ENCODE results near the gene YTHDF2. TPM values are rescaled to one million over a fixed set of nuclear protein-coding genes. Genes with fewer than 3 reads are reported as not detected.
A peak's percentile ranks its signal among the peaks of the same experiment; 100 is the strongest.

The YTHDF2 gene
- polyA plus RNA-seq, 3 donors, result 20.7 to 81.6 (median 74.2) TPM

DNA sequence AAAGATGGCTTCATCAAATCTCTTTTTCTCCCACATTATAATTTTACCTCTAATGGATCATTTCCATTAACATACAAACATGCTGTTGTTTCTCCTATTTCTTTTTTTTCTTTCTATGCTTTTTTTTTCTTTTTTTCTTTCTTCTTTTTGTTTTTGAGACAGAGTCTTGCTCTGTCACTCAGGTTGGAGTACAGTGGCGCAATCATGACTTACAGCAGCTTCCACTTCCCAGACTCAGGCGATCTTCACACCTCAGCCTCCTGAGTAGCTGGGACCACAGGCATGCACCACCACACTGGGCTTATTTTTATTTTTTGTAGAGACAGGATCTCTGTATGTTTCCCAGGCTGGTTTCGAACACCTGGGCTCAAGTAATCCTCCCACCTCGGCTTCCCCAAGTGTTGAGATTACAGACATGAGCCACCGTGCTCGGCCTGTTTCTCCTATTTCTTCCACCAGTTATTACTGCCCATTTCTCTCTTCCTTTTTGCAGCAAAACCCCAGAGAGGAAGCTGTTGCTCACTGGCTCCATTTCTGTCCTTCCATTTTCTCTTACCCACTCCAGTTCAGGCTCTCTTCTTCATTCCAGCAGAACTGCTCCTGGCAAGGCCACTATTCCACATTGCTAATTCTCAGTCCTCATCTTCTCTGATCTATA lies 43.1 kb downstream of the YTHDF2 start:
- Histone ChIP-seq H3K27ac (ENCODE audit: low read depth in 1 of 2, low read length in 2 of 2) (peak overlapping the region; percentile 56 to 80), H4K20me1 (ENCODE audit: insufficient read depth, low read length) (no peaks in the 10 kb centered on the region), H3K27me3 (ENCODE audit: control insufficient read depth in 2 of 2, insufficient read depth in 2 of 2, low read length in 2 of 2) (no peaks in the 10 kb centered on the region), H3K4me2 (replicated peaks; ENCODE audit: extremely low read depth, low read length, poor library complexity, severe bottlenecking) (peak overlapping the region; percentile 29), H3K9me3 (replicated peaks in 1 of 2; ENCODE audit: control insufficient read depth in 1 of 2, insufficient read depth in 1 of 2, low read length in 2 of 2) (no peaks in the 10 kb centered on the region), H3K4me3 (replicated peaks in 1 of 3; ENCODE audit: low read depth in 2 of 3, low read length in 3 of 3) (peak overlapping the region in 1 of 3 experiments; percentile 40), H3K79me2 (ENCODE audit: insufficient read depth, low read length) (no peaks in the 10 kb centered on the region), H3K9ac (ENCODE audit: insufficient read depth, low read length, poor library complexity, severe bottlenecking) (peak overlapping the region; percentile 21), H3K4me1 (ENCODE audit: control insufficient read depth in 1 of 2, insufficient read depth in 2 of 2, low read length in 2 of 2) (peaks cover 25 to 29% of the 10 kb centered on the region in 2 donors), H3K36me3 (replicated peaks in 1 of 2; ENCODE audit: control insufficient read depth in 1 of 2, insufficient read depth in 2 of 2, low read length in 2 of 2) (no peaks in the 10 kb centered on the region), H2AFZ (ENCODE audit: insufficient read depth, low read depth, low read length, poor library complexity, severe bottlenecking) (peak overlapping the region; percentile 78)
- Mint-ChIP-seq H3K27ac (peak overlapping the region; percentile 54 to 91 (median 78)), H3K27me3 (ENCODE audit: low read depth in 3 of 3) (peaks cover 0 to 2% (median 0%) of the 10 kb centered on the region in 3 donors), H3K4me1 (peaks cover 39% of the 10 kb centered on the region), H3K9me3 (no peaks in the 10 kb centered on the region), H3K36me3 (no peaks in the 10 kb centered on the region), H3K4me3 (peak overlapping the region; percentile 7 to 67)
- intact Hi-C loops (cut with micrococcal nuclease), result loop anchor here in 1 of 2 donors (10.0 kb wide), 2 partner anchors 255 to 425 kb away; no protein-coding TSS in a partner anchor
- 7% methylated on average over 3 of the region's 6 CpGs for WGBS (ENCODE audit: insufficient coverage)
- TF ChIP-seq, protein P1, sequence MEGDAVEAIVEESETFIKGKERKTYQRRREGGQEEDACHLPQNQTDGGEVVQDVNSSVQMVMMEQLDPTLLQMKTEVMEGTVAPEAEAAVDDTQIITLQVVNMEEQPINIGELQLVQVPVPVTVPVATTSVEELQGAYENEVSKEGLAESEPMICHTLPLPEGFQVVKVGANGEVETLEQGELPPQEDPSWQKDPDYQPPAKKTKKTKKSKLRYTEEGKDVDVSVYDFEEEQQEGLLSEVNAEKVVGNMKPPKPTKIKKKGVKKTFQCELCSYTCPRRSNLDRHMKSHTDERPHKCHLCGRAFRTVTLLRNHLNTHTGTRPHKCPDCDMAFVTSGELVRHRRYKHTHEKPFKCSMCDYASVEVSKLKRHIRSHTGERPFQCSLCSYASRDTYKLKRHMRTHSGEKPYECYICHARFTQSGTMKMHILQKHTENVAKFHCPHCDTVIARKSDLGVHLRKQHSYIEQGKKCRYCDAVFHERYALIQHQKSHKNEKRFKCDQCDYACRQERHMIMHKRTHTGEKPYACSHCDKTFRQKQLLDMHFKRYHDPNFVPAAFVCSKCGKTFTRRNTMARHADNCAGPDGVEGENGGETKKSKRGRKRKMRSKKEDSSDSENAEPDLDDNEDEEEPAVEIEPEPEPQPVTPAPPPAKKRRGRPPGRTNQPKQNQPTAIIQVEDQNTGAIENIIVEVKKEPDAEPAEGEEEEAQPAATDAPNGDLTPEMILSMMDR (IDR thresholded peaks at IDR 0.05), result no peak
- DNase-seq, result peak; percentile 20 to 37 (median 35)

DNA sequence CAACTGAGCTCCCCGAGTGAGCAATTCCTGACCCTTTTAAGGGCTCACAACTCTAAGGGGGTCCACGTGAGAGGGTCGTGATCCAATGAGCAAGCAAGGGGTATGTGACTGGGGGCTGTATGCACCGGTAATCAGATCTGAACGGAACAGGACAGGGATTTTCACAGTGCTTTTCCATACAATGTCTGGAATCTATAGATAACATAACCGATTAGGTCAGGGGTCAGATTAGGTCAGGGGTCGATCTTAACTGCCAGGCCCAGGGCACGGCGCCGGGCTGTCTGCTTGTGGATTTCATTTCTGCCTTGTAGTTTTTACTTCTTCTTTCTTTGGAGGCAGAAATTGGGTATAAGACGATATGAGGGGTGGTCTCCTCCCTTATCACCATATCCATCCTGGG lies 44.6 kb downstream of the YTHDF2 start:
- TF ChIP-seq, protein P1 (IDR thresholded peaks at IDR 0.05), result no peak
- intact Hi-C loops (cut with micrococcal nuclease), result loop anchor here in 1 of 2 donors (10.0 kb wide), 2 partner anchors 253 to 423 kb away; no protein-coding TSS in a partner anchor
- WGBS (ENCODE audit: insufficient coverage), result 90% methylated on average over 2 of the region's 11 CpGs
- H3K27ac ChIP-seq (ENCODE audit: low read depth in 1 of 2, low read length in 2 of 2), result no peak overlapping the region
- Mint-ChIP-seq H3K27me3 (ENCODE audit: low read depth in 3 of 3) (peaks cover 0 to 8% (median 1%) of the 10 kb centered on the region in 3 donors), H3K36me3 (no peaks in the 10 kb centered on the region), H3K9me3 (peaks cover 0 to 4% (median 0%) of the 10 kb centered on the region in 7 donors), H3K4me1 (peaks cover 39% of the 10 kb centered on the region), H3K27ac (peak overlapping the region in 2 of 7 donors; percentile 29 to 75), H3K4me3 (no peak overlapping the region)
- H3K4me3 ChIP-seq (replicated peaks in 1 of 3; ENCODE audit: low read depth in 2 of 3, low read length in 3 of 3), result no peak overlapping the region
- H3K79me2 ChIP-seq (ENCODE audit: insufficient read depth, low read length), result no peaks in the 10 kb centered on the region
- no peak overlapping the region for H3K9ac ChIP-seq (ENCODE audit: insufficient read depth, low read length, poor library complexity, severe bottlenecking)
- DNase-seq, result no peak
- H3K4me2 ChIP-seq (replicated peaks; ENCODE audit: extremely low read depth, low read length, poor library complexity, severe bottlenecking), result no peak overlapping the region
- peaks cover 24 to 29% of the 10 kb centered on the region in 2 donors for H3K4me1 ChIP-seq (ENCODE audit: control insufficient read depth in 1 of 2, insufficient read depth in 2 of 2, low read length in 2 of 2)
- no peak overlapping the region for H2AFZ ChIP-seq (ENCODE audit: insufficient read depth, low read depth, low read length, poor library complexity, severe bottlenecking)
- H4K20me1 ChIP-seq (ENCODE audit: insufficient read depth, low read length), result no peaks in the 10 kb centered on the region
- no peaks in the 10 kb centered on the region for H3K27me3 ChIP-seq (ENCODE audit: control insufficient read depth in 2 of 2, insufficient read depth in 2 of 2, low read length in 2 of 2)
- no peaks in the 10 kb centered on the region for H3K36me3 ChIP-seq (replicated peaks in 1 of 2; ENCODE audit: control insufficient read depth in 1 of 2, insufficient read depth in 2 of 2, low read length in 2 of 2)
- H3K9me3 ChIP-seq (replicated peaks in 1 of 2; ENCODE audit: control insufficient read depth in 1 of 2, insufficient read depth in 1 of 2, low read length in 2 of 2), result no peaks in the 10 kb centered on the region

All from CD14-positive monocyte (primary cell).